Ovary (tissue), 3 donors: ENCODE results near the gene ZNF207.

Experiments
- POLR2A ChIP-seq: fragments of 450-650 bp; IDR thresholded peaks from one replicate; pipeline ENCODE4 v1.6.1; 2017; ENCODE audit warnings: antibody characterized with exemption, mild to moderate bottlenecking, moderate library complexity
- TF ChIP-seq, protein P1 (sequence below), 3 donors: fragments of 450-650 bp in 2 of 3; fragments of 200-600 bp in 1 of 3; IDR thresholded peaks; one replicate each; pipeline versions ENCODE4 v1.5.1 to v1.8.0; 2016 to 2022; ENCODE audit warnings: antibody characterized with exemption in 3 of 3, mild to moderate bottlenecking in 1 of 3
- donor health status: DM: no; HTN: no; CAD: no.

DNA sequence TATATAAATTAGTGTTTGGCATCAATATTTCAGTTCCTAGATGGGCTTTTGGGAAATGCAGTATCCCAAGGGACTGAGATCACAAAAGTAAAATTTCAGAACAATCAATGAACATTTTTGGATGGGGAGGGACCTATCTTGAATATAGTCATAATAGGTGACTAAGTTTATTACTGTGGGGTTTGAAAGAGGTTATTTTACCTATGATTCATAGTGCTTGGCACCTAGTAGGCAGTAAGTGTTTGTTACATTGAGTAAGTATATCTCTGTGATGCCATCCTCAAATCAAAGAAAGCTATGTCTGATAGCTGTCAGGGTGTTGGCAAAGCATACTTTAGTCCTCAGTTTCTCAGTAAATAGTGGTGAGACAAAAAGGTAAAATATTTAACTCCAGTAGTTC lies 36.9 kb downstream of the ZNF207 start:
- no peak for TF ChIP-seq POLR2A
- TF ChIP-seq, protein P1, sequence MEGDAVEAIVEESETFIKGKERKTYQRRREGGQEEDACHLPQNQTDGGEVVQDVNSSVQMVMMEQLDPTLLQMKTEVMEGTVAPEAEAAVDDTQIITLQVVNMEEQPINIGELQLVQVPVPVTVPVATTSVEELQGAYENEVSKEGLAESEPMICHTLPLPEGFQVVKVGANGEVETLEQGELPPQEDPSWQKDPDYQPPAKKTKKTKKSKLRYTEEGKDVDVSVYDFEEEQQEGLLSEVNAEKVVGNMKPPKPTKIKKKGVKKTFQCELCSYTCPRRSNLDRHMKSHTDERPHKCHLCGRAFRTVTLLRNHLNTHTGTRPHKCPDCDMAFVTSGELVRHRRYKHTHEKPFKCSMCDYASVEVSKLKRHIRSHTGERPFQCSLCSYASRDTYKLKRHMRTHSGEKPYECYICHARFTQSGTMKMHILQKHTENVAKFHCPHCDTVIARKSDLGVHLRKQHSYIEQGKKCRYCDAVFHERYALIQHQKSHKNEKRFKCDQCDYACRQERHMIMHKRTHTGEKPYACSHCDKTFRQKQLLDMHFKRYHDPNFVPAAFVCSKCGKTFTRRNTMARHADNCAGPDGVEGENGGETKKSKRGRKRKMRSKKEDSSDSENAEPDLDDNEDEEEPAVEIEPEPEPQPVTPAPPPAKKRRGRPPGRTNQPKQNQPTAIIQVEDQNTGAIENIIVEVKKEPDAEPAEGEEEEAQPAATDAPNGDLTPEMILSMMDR (IDR thresholded peaks at IDR 0.05): no peak
